ENCODE measurements around the gene YARS1.

DNA sequence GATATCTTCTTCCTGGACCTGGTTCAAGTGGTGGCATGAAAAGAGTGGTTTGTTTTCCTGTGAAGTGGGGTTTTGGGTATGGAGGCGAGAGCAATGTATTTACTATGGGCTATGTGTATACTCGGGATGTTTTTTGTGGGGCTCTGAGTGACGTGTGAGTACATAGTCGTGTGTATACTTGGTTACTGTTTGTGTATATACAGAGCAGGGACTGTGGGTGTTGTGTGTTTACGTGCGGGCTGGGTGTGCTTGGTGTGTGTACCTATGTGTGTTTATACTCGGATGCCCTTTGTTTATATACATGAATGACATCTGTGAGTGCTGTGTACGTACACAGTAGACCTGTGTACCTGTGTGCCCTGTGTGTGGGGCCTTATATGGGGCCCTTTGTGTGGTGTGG is 50.0 kb downstream of the YARS1 start:
- TF ChIP-seq EP300 (IDR thresholded peaks at IDR 0.05) (no peak), POLR2AphosphoS5 (IDR thresholded peaks at IDR 0.05) (no peak), POLR2A (IDR thresholded peaks at IDR 0.05) (no peak)
- TF ChIP-seq, protein P1, sequence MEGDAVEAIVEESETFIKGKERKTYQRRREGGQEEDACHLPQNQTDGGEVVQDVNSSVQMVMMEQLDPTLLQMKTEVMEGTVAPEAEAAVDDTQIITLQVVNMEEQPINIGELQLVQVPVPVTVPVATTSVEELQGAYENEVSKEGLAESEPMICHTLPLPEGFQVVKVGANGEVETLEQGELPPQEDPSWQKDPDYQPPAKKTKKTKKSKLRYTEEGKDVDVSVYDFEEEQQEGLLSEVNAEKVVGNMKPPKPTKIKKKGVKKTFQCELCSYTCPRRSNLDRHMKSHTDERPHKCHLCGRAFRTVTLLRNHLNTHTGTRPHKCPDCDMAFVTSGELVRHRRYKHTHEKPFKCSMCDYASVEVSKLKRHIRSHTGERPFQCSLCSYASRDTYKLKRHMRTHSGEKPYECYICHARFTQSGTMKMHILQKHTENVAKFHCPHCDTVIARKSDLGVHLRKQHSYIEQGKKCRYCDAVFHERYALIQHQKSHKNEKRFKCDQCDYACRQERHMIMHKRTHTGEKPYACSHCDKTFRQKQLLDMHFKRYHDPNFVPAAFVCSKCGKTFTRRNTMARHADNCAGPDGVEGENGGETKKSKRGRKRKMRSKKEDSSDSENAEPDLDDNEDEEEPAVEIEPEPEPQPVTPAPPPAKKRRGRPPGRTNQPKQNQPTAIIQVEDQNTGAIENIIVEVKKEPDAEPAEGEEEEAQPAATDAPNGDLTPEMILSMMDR (IDR thresholded peaks at IDR 0.05): no peak
